T-helper 2 cell treated with Interferon-gamma antibody and Interleukin-4, amounts not matched to agents 100 ng/mL and 5 ng/mL, for 36 hours (primary cell): ENCODE data around the gene ACBD4. TPM values are rescaled to one million over a fixed set of nuclear protein-coding genes. Genes with fewer than 3 reads are reported as not detected.

ENCODE experiments used
- intact Hi-C: fragments of 100-400 bp; cut with micrococcal nuclease; formaldehyde crosslinking; loops from one replicate; pipeline ENCODE4 v1.15.1; 2023
- total RNA-seq: library from RNA; stranded (reverse); gene quantifications from 2 replicates; pipeline ENCODE4 v1.2.3, GENCODE V29; 2022

Gene ACBD4
- total RNA-seq, 1 donor from 2014 or later, result 15.2 TPM

DNA sequence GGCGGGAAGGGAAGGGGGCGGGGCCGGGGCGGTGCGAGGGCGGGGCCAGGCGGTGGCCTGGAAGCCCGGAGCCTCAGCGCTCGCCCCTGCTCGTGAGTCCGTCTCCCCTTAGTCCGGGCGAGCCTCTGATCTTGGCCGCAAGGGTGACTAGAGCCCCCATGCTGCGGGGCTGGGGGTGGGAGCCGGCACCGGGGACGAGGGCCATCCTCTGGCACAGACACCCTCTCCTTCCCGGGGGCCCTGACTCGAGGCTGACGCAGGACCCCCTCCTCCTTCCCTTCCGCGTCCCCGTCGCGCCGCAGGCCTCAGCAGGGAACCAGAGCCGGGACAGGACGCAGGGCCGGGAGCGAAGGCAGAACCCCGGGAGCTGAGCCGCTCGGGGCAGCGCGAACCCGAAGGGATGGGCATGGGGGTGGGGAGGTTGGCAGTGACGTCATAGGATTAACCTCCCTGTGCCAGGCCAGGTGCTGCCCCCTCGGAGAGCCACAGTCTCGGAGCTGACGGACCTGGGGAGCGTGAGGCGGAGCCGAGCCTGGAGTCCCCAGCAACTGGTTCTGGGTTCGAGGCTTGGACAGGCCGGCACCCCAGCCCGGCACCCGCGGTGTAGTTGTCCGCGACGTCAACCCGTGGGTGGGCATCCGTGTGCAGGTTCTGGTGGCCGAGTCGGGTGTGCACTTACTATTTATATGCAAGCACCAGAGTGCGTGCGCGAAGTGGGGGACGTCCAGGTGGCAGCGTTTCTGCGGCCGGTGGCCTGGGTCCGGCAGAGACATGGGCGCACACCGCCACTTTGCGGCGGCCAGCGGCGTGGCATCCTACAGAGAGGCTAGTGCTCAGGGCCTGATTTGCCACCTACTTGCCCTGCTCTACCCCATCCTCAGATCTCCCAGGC is 2.7 kb upstream of the ACBD4 start:
- intact Hi-C loops, result loop anchor here (2.0 to 10.0 kb wide), 4 partner anchors 72 to 358 kb away; partner anchors contain the start of genes C1QL1, KIF18B and NMT1

DNA sequence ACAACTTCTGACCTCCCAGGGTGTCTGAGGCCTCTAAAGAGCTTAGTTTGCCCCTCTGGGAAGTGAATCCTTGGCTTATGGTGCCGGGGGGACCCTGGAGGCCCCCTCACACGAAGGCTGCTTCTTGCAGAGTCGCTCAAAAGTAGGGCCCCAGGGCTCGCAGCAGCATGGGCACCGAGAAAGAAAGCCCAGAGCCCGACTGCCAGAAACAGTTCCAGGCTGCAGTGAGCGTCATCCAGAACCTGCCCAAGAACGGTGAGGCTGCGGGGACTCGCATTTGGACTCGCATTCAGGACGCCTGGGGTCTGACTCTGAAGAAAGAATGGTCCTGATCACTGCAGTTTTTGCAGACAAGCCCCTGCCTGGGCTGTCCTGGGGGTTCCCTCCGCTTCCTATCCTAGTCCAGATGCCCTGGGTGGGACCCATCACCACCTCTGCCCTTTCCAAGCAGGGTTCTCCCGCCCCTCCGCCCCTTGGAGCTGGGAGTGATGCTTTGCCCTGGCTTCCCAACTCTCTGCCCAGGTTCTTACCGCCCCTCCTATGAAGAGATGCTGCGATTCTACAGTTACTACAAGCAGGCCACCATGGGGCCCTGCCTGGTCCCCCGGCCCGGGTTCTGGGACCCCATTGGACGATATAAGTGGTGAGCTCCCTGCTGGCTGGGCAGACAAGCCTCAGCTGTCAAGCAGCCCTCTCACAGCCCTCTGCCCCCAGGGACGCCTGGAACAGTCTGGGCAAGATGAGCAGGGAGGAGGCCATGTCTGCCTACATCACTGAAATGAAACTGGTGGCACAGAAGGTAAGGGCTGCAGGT is 698 bp downstream of the ACBD4 start:
- intact Hi-C loops, result loop anchor here (1.0 to 10.0 kb wide), 4 partner anchors 12 to 191 kb away; partner anchors contain the start of genes HEXIM1, HEXIM2 and KIF18B

DNA sequence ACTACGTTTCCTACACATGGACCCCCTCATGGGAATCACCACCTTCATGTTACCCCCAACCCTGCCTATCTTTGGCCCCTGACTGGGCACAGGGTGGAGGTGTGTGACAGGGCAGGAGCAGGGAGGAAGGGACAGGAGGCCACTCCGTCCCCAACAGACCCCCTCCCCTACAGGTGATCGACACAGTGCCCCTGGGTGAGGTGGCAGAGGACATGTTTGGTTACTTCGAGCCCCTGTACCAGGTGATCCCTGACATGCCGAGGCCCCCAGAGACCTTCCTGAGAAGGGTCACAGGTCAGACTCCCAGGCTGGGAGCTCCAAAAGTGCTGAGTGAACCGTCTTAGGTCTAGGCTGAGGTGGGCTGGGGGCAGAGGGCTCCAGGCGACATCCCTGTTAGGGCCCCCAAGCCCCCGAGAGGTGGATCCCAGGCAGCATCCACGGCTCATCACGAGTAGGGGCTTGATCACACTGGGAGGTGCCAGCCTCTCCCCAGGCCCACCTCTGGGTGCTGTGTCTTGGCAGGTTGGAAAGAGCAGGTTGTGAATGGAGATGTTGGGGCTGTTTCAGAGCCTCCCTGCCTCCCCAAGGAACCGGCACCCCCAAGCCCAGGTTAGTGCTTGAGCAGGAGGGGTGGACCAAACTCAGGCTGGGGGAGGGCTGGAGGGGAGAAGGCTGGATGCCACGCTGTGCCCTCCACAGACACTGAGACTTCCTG is 1.5 kb downstream of the ACBD4 start:
- intact Hi-C loops, result loop anchor here (10.0 kb wide), 1 partner anchor 192 kb away; the partner anchor contains the start of gene KIF18B

DNA sequence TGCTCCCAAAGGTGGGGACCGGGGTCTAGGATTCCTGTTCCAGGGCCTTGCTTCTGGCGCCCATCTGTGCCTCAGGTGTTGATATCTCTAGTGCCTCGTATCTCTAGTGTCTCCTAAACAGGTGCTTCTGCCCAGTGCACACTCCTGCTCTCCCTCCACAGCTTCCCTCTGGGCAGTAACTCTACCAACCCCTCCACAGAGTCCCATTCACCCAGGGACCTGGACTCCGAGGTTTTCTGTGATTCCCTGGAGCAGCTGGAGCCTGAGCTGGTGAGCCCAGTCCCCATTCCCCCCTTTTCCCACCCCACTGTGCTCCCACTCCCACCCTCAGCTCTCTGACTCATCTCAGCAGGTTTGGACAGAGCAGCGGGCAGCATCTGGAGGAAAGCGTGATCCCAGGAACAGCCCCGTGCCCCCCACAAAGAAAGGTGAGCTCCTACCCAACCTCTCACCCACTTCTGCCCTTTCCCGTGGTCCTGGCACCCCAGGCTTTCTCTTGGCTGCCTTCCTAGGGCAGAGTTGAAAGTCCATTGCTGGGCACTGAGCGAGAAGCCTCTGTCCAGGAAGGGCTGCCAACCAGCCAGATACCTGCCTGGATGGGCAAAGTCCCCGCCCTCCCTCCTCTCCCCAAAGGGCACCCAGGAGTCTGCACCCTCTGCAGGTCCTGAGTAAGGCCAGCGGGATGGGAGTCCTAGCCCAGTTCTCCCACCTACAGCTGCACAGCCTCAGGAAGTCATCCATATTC is 2.2 kb downstream of the ACBD4 start:
- intact Hi-C loops, result loop anchor here (10.0 kb wide), 1 partner anchor 193 kb away; the partner anchor contains the start of gene KIF18B

- intact Hi-C loops, result loop anchor here (10.0 kb wide), 1 partner anchor 194 kb away; the partner anchor contains the start of gene KIF18B
Measured at GRCh38 chr17:45138911-45139532, 3.5 kb downstream of the ACBD4 start.

DNA sequence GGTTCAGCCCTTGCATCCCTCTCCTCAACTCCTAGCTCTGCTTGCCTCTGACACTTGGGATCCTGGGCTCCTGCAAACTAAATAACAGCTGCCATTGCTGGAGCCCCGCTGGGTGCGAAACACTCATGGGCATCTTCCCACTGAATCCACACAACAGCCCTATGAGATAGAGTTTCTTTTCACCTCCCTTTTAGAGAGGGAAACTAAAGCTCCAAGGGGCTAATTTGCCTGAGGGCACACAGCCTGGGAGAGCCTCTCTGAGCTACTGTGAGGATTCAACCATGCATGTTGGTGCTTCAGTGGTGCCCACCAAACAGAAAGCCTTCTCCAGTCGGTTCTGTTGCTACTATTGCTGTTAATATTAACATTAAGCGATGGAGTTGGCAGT is 4.0 kb downstream of the ACBD4 start:
- intact Hi-C loops, result loop anchor here (10.0 kb wide), 1 partner anchor 195 kb away; the partner anchor contains the start of gene KIF18B

DNA sequence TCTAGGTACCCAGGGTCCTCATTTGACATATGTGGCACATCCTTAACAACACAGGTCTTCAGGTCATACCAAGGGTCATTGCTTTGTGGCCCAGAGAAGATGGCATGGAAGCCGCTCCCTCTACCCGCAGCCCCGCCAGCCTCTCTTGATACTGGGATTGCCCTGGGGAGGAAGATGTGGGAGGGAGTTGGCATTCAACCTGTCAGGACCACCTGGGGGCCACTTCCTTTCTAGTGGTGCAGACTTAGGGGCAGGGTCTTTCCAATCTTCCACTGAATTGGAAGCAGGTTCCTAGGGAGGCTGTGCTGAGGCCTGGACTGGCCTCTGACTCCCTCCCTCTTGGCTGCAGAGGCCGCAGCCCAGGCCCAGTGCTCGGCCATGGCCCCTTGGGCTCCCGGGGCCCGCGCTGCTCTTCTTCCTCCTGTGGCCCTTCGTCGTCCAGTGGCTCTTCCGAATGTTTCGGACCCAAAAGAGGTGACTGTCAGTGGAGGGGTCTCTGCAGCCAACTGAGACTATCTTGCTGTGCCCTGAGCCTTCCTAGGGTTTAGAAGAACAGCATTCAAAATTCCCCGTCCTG is 7.7 kb downstream of the ACBD4 start:
- intact Hi-C loops, result no loop called here

DNA sequence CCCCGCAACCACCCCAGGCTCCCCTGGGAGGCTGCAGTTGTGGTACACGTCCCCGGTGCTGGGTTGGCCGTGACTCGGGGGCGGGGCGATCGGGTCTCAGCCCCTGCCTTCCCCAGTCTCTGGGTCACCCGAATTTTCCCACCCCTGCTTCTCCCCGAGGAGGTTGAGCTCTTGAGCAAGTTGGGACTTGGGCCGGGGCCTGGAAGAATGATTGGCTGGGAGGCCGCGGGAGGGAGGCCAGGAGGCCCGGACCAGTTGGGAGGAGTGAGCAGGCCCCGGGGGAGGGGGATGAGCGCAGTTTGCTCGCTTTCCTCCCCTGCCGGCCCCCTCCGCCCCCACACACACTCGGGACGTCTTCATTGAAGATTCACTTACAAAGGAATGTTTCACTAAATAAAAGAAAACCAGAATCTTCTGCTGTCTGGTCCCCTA is 8.3 kb downstream of the ACBD4 start:
- intact Hi-C loops, result no loop called here

GRCh38 chr17:45144199-45145034 is 8.9 kb downstream of the ACBD4 start:
- intact Hi-C loops, result loop anchor here (5.0 kb wide), 1 partner anchor 103 kb away; no protein-coding TSS in a partner anchor

DNA sequence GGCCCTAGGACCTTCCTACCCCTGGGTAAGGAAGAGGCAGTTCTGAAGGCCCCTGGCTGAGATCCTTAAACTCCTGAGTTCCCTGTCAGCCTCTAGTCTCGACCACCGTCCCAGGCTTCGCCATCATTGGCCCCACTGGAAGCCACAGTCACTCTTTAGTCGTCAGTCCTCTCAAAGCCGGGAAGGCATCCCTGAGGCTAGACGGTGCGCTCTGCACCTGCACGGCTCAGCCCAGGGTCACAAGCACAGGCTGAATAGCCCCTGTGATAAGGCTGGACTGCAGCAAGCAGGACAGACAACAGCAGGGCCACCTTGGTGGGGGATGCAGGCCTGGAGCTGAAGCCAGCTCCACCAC is 9.5 kb downstream of the ACBD4 start:
- intact Hi-C loops, result loop anchor here (5.0 kb wide), 1 partner anchor 102 kb away; no protein-coding TSS in a partner anchor

GRCh38 chr17:45146166-45146565 is 10.7 kb downstream of the ACBD4 start:
- intact Hi-C loops, result loop anchor here (5.0 kb wide), 1 partner anchor 101 kb away; no protein-coding TSS in a partner anchor

GRCh38 chr17:45146592-45146889 is 11.1 kb downstream of the ACBD4 start:
- intact Hi-C loops, result loop anchor here (5.0 kb wide), 1 partner anchor 101 kb away; no protein-coding TSS in a partner anchor

- intact Hi-C loops, result loop anchor here (5.0 kb wide), 1 partner anchor 100 kb away; no protein-coding TSS in a partner anchor
Measured at GRCh38 chr17:45146890-45147580, 11.5 kb downstream of the ACBD4 start.

DNA sequence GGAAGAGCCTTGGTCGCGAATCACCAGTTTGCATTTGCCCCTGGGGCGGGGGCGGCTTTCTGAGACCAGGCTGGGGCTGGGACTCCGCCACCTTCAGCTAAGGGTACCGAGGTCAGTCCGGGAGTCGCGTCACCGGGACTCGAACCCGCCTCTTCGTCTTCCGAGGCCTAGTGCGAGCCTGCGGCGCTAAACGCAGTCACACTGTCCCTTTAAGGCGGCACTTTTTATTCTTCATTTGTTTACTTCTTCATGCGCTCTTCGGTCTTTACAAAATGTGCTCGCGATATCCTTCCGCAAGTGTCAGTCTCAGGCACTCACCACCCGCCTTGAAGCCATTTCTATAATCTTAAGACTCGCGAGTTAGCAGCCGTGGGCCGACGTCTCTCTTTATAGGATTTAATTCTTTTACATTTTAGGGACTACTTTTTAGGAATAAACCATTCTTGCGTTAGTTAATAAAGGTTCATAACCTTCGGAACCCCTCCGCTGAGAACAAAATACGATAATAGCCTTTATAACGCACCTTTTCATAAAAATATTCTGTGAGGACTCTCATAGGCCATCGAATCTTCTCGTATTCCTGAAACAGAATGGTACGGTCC is 12.2 kb downstream of the ACBD4 start:
- intact Hi-C loops, result loop anchor here (1.0 to 5.0 kb wide), 7 partner anchors 12 to 170 kb away; partner anchors contain the start of genes ACBD4, HEXIM2, MAP3K14 and NMT1

DNA sequence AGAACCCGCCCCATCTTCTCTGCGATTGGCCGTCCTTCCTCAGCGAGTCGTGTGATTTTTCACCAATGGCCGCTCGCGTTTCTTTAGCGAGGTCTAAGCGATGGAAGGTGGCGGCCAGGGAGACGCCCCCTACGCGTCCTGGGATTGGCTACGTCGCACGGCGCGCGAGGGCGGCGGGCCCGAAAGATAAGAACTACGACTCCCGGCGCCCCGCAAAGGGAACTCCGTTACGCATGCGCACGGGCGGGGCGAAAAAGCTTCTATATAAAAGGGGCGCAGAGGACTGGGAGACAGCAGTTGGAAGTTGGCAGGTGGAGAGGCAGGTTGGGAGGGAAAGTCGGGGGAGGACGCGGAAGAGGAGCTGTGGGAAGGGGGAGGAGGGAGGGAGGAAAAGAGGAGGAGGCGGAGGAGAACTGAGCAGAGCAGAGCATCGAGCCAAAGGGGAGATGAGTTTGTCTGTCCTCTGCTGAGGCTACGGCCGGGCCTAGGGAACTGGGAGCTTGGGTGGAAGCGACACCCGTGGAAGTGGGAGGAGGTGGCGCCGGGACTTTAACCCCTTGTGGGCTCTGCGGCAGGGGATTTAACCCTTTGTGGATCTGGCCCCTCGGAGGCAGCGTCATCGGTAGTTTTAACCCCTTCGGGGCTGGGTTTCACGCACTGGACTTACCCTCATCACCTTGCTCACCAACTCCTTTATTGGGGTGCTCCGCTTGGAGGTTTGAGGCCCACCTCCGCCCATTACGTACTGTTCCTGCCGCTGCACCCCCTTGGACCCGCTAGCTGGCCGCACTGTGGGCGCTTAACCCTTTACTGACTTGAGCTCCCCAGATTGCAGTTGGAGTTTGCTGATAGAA is 12.9 kb downstream of the ACBD4 start, which contains the start of gene HEXIM1:
Gene HEXIM1 (plus strand): TSS at position 293 of the 854 bp plus-strand sequence. CDS start 716 bp downstream, outside the sequence.
- intact Hi-C loops, result loop anchor here (1.0 to 5.0 kb wide), 7 partner anchors 13 to 169 kb away; partner anchors contain the start of genes ACBD4, HEXIM2, MAP3K14 and NMT1
